HepG2 (cell line): Measurements from ENCODE around the gene AGAP1. TPM values are rescaled to one million over a fixed set of nuclear protein-coding genes. Genes with fewer than 3 reads are reported as not detected.

Source experiments
- ARID2 ChIP-seq: sonication (generic); formaldehyde crosslinking; IDR thresholded peaks from 2 replicates; pipeline ENCODE4 v1.8.1; 2022; ENCODE audit warnings: mild to moderate bottlenecking, missing genetic modification reagents, borderline replicate concordance
- EP300 ChIP-seq, 3 experiments: sonication (generic) in 1 of 3; formaldehyde crosslinking in 1 of 3; IDR thresholded peaks; 2 replicates each; pipeline versions ENCODE4 v1.5.1 to v1.6.1; 2011 to 2020; ENCODE audit warnings: low read depth in 2 of 3, low read length in 2 of 3, borderline replicate concordance in 1 of 3, improper control_type of control experiment in 1 of 3, mild to moderate bottlenecking in 1 of 3, missing genetic modification reagents in 1 of 3, moderate library complexity in 1 of 3
- JDP2 ChIP-seq: sonication (generic); formaldehyde crosslinking; IDR thresholded peaks from 2 replicates; pipeline ENCODE4 v1.8.1; 2022; ENCODE audit warnings: missing genetic modification reagents, borderline replicate concordance
- NKX3-1 ChIP-seq: sonication (generic); formaldehyde crosslinking; IDR thresholded peaks from 2 replicates; pipeline ENCODE4 v1.5.0; 2020; ENCODE audit warnings: missing genetic modification reagents
- PCBP2 ChIP-seq: fragments of 200-400 bp; formaldehyde crosslinking; optimal IDR thresholded peaks from 2 replicates; pipeline ENCODE3; 2018; ENCODE audit warnings: low read length, low read depth; ENCODE audit not compliant: poor library complexity, severe bottlenecking
- POGZ ChIP-seq: sonication (generic); formaldehyde crosslinking; IDR thresholded peaks from 2 replicates; pipeline ENCODE4 v1.4.0; 2020; ENCODE audit warnings: mild to moderate bottlenecking, missing genetic modification reagents
- SALL1 ChIP-seq: sonication (generic); formaldehyde crosslinking; IDR thresholded peaks from 2 replicates; pipeline ENCODE4 v1.8.0; 2022; ENCODE audit warnings: mild to moderate bottlenecking, missing genetic modification reagents
- STAT5B ChIP-seq: sonication (generic); formaldehyde crosslinking; IDR thresholded peaks from 2 replicates; pipeline ENCODE4 v1.4.0; 2020; ENCODE audit warnings: missing genetic modification reagents
- ZBTB49 ChIP-seq: sonication (generic); formaldehyde crosslinking; IDR thresholded peaks from 2 replicates; pipeline ENCODE4 v1.4.0; 2020; ENCODE audit warnings: missing genetic modification reagents, borderline replicate concordance
- ZKSCAN1 ChIP-seq: fragments of 150-350 bp; IDR thresholded peaks from 2 replicates; pipeline ENCODE4 v1.6.1; 2014; ENCODE audit warnings: low read length
- ZKSCAN5 ChIP-seq: sonication (generic); formaldehyde crosslinking; IDR thresholded peaks from 2 replicates; pipeline ENCODE4 v1.5.1; 2020; ENCODE audit warnings: mild to moderate bottlenecking, missing genetic modification reagents
- ZNF292 ChIP-seq: sonication (generic); formaldehyde crosslinking; IDR thresholded peaks from 2 replicates; pipeline ENCODE4 v1.8.1; 2022; ENCODE audit warnings: mild to moderate bottlenecking, low read depth, missing genetic modification reagents, borderline replicate concordance
- ZNF614 ChIP-seq: IDR thresholded peaks from 2 replicates; pipeline ENCODE4 v1.6.1; 2018; ENCODE audit warnings: missing biosample characterization, missing genetic modification reagents, inconsistent platforms, borderline replicate concordance
- ZNF644 ChIP-seq: IDR thresholded peaks from 2 replicates; pipeline ENCODE4 v1.6.1; 2016; ENCODE audit warnings: low read depth
- ZNF737 ChIP-seq: sonication (generic); formaldehyde crosslinking; IDR thresholded peaks from 2 replicates; pipeline ENCODE4 v1.5.0; 2020; ENCODE audit warnings: missing genetic modification reagents, mild to moderate bottlenecking, borderline replicate concordance
- ZNF790 ChIP-seq: sonication (generic); formaldehyde crosslinking; IDR thresholded peaks from 2 replicates; pipeline ENCODE4 v1.8.0; 2022; ENCODE audit warnings: missing genetic modification reagents, mild to moderate bottlenecking, borderline replicate concordance
- ZSCAN30 ChIP-seq: sonication (generic); formaldehyde crosslinking; IDR thresholded peaks from 2 replicates; pipeline ENCODE4 v1.5.0; 2020; ENCODE audit warnings: mild to moderate bottlenecking, missing genetic modification reagents
- ZSCAN31 ChIP-seq: sonication (generic); formaldehyde crosslinking; IDR thresholded peaks from 2 replicates; pipeline ENCODE4 v1.5.0; 2020; ENCODE audit warnings: low read depth, mild to moderate bottlenecking, missing genetic modification reagents
- polyA plus RNA-seq, 8 experiments: library from polyadenylated mRNA; depleted of rRNA in 3 of 8; stranded (reverse) in 7 of 8; unstranded in 1 of 8; fragments of >200 nt; fragmentation: Illumina TruSeq in 4 of 8; extraction: Trizol in 4 of 8; gene quantifications; 2 replicates each; pipeline versions ENCODE4 v1.2.1 to v1.2.3, GENCODE V29; 2011 to 2016; ENCODE audit warnings: low read depth in 4 of 8, missing spikeins in 1 of 8, mixed read lengths in 1 of 8; ENCODE audit not compliant: insufficient read depth in 1 of 8
- total RNA-seq, 5 experiments: library from RNA; depleted of rRNA; stranded (reverse); fragments of >200 nt; fragmentation: Illumina TruSeq; extraction: Trizol; gene quantifications; 2 replicates each; pipeline ENCODE4 v1.2.3, GENCODE V29; 2016; ENCODE audit warnings: low read depth in 1 of 5
- TF ChIP-seq, protein P1 (sequence below): sonication (generic); formaldehyde crosslinking; IDR thresholded peaks from 2 replicates; pipeline ENCODE4 v1.9.0; 2021; ENCODE audit warnings: missing genetic modification reagents, borderline replicate concordance
- TF ChIP-seq, protein P2 (sequence below): sonication (generic); formaldehyde crosslinking; IDR thresholded peaks from 2 replicates; pipeline ENCODE4 v1.4.0; 2020; ENCODE audit warnings: missing genetic modification reagents, borderline replicate concordance
- TF ChIP-seq, protein P3 (sequence below): sonication (generic); formaldehyde crosslinking; IDR thresholded peaks from 2 replicates; pipeline ENCODE4 v1.5.0; 2020; ENCODE audit warnings: missing genetic modification reagents, mild to moderate bottlenecking, borderline replicate concordance

AGAP1 gene
- total and polyA plus RNA-seq, 2 of the 13 experiments (the other 11 are each of a cell fraction or from before 2014, with no cell fraction given): 21.2 to 32.7 TPM

GRCh38 chr2:235541838-235542549, 48.2 kb downstream of the AGAP1 start (continued):
- TF ChIP-seq ZBTB49 (no peak), ZSCAN31 (peak; percentile 92), STAT5B (CRISPR knock-in tag) (no peak), NKX3-1 (CRISPR knock-in tag) (peak; percentile 50; the same call in 1 of the 2 replicates), ZNF644 (0 out of 2 replicates have a peak, but pooled peaks have one; percentile 26), JDP2 (CRISPR knock-in tag) (peak; percentile 78; the same call in 1 of the 2 replicates), ZNF292 (CRISPR knock-in tag) (peak; percentile 89), ZNF790 (CRISPR knock-in tag) (peak; percentile 90; the same call in 1 of the 2 replicates), PCBP2 (no peak), ZSCAN30 (CRISPR knock-in tag) (peak; percentile 83; the same call in 1 of the 2 replicates), ZKSCAN5 (CRISPR knock-in tag) (no peak), ZKSCAN1 (no peak), ARID2 (CRISPR knock-in tag) (no peak), ZNF614 (CRISPR knock-in tag) (peak; percentile 92), POGZ (CRISPR knock-in tag) (peak; percentile 76), SALL1 (CRISPR knock-in tag) (peak; percentile 100), EP300 (IDR thresholded peaks at IDR 0.05; ENCODE audit: low read depth in 2 of 2, low read length in 2 of 2) (peak; percentile 69 to 94), EP300 (CRISPR knock-in tag; IDR thresholded peaks at IDR 0.05; ENCODE audit: borderline replicate concordance) (peak; percentile 90), ZNF737 (CRISPR knock-in tag) (no peak)
- TF ChIP-seq, protein P1, sequence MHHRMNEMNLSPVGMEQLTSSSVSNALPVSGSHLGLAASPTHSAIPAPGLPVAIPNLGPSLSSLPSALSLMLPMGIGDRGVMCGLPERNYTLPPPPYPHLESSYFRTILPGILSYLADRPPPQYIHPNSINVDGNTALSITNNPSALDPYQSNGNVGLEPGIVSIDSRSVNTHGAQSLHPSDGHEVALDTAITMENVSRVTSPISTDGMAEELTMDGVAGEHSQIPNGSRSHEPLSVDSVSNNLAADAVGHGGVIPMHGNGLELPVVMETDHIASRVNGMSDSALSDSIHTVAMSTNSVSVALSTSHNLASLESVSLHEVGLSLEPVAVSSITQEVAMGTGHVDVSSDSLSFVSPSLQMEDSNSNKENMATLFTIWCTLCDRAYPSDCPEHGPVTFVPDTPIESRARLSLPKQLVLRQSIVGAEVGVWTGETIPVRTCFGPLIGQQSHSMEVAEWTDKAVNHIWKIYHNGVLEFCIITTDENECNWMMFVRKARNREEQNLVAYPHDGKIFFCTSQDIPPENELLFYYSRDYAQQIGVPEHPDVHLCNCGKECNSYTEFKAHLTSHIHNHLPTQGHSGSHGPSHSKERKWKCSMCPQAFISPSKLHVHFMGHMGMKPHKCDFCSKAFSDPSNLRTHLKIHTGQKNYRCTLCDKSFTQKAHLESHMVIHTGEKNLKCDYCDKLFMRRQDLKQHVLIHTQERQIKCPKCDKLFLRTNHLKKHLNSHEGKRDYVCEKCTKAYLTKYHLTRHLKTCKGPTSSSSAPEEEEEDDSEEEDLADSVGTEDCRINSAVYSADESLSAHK (CRISPR knock-in tag): peak; percentile 80; the same call in 1 of the 2 replicates
- TF ChIP-seq, protein P2, sequence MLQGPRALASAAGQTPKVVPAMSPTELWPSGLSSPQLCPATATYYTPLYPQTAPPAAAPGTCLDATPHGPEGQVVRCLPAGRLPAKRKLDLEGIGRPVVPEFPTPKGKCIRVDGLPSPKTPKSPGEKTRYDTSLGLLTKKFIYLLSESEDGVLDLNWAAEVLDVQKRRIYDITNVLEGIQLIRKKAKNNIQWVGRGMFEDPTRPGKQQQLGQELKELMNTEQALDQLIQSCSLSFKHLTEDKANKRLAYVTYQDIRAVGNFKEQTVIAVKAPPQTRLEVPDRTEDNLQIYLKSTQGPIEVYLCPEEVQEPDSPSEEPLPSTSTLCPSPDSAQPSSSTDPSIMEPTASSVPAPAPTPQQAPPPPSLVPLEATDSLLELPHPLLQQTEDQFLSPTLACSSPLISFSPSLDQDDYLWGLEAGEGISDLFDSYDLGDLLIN: no peak
- TF ChIP-seq, protein P3, sequence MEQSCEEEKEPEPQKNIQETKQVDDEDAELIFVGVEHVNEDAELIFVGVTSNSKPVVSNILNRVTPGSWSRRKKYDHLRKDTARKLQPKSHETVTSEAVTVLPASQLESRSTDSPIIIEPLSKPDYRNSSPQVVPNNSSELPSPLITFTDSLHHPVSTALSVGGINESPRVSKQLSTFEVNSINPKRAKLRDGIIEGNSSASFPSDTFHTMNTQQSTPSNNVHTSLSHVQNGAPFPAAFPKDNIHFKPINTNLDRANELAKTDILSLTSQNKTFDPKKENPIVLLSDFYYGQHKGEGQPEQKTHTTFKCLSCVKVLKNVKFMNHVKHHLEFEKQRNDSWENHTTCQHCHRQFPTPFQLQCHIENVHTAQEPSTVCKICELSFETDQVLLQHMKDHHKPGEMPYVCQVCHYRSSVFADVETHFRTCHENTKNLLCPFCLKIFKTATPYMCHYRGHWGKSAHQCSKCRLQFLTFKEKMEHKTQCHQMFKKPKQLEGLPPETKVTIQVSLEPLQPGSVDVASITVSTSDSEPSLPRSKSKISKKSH (CRISPR knock-in tag): no peak
